Left renal pelvis (tissue), 4 donors: ENCODE measurements around the gene HYDIN. TPM values are rescaled to one million over a fixed set of nuclear protein-coding genes. Genes with fewer than 3 reads are reported as not detected.
"Not testable (repeated sequence)": the region's sequence is repeated elsewhere in the genome, so short reads cannot be mapped to it uniquely, and the experiment has no call there.

ENCODE experiments used
- DNase-seq, 4 donors: peaks; one replicate each; pipeline ENCODE4 v3.0.0-alpha.2; 2013; ENCODE audit warnings: low read depth in 4 of 4, low spot score in 3 of 4
- polyA plus RNA-seq, 4 donors: library from polyadenylated mRNA; unstranded; fragments of 120-200 nt; gene quantifications; one replicate each; pipeline ENCODE4 v1.2.1, GENCODE V29; 2013; ENCODE audit not compliant: insufficient read length in 4 of 4

The HYDIN gene
- polyA plus RNA-seq, 4 donors: 3.8 to 16.9 (median 11.8) TPM

DNA sequence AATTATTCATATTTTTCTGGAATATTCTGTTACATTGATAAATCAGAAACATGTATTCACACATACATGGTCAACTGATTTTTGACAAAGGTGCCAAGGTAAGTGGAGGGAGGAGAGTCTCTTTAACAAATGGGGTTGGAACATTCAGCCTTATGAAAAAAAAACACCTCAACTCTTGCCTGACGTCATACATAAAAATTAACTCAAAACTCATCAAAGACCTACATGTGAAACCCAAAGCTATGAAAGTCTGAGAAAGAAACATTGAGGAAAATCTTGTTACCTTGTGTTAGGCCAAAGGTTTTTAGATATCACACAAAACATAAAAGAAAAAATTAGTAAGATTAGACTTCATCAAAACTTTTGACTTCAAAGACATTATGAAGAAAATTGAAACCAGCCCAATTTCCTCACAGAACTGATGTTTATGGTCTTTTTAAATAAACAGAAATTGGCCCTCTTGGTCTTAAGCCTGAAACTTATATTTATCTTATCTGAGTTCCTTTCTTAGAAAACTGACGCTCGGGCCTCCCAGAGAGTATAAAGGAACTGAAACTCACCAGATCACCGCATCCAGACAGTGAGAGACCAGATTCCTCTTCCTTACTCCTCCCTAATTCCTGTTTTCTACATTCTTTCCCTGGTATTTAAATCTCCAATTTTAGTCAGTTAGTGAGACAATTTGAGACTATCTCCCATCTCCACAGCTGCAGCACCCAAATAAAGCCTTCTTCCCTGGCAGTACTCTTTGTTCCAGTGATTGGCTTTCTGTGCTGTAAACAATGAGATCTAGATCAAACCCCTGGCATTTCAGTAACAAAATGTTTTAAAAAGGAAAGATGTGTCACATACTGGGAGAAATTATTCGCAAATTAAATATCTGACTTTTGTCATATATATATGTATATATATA is 4.0 kb downstream of the HYDIN start:
- no peak for DNase-seq

DNA sequence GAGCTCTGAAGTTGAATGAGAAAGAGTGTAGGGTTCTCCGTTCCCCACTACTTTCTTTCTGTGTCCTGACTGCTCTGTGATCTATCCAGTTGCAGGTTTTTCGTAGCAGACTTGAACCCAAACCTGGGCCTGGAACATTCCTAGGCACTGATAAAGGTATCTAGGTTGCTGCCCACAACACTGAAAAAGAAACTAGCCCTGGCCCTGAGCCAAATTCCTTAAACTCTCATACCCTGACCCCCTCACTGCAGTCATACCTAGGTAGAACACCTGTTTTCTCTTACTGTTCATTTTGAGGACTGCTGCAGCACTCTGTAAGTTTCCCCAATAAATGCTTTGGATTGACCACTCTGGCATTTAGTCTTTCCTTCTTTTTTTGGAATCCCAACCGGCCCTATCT is 5.4 kb downstream of the HYDIN start:
- DNase-seq: no peak

DNA sequence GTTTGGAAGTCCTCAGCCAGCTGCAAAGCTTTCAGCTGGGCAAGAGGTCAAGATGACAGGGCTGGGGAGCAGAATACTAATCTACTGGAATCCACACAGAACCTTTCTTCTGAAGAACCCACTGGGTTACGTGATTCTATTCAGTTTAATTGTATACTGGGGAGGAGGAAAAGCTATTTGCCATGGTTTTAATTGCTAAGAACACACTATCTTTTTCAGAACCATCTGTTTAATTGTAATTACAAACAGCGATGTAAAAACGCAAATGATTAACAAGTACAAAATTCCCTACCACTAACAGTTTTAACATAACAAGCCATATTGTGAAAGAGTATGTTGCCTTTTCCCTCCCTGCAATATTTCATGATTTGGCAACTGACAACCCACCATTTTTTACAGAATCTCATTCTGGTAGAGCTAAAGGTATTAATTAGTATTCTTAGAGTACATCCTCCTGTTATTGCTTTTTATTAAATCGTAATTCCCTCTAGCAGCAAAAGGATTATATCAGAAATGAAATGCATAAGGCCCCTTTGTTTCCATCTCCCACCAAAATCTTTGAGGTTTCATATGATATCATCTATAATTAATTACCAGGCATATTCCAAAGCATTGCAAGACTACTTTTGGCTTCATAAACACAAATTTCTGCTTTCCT is 12.1 kb downstream of the HYDIN start:
- DNase-seq: no peak

DNA sequence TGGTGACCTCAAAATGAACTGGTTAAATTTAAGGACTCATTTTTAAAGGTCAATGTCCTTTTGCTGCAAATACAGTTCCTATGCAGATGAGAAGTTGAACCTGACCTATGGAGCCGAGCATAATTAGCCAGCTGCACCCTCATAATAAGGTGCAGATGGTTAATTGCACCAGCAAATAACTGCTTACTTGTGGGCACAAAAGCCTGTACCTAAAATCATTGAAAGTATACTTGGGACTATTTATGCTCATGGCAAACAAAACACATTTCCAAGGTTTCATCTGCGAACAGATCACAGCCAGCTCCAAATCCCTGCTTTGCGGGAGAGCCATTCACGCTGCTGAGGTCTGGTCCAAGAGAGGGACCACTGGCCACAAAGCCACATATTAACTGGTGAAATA is 13.0 kb downstream of the HYDIN start:
- DNase-seq: no peak

DNA sequence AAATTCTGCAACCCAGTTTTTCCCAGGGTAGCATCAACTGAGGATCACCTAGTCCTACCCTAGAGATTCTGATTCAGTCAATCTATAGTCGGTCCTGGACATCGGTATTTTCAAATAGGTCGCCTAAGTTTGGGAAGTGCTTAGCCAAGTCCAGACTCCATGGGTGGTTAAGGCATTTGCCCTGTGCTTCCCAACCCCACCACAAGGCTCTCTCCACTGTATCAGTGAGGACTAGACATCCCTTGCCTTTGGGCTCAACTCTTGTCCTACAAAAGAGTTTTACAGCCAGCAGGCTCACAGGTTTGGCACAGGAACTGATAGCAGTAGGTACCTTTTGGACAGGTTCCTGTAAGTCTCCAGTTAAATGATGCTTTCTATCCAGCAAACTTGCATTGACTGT is 13.8 kb downstream of the HYDIN start:
- DNase-seq: no peak

DNA sequence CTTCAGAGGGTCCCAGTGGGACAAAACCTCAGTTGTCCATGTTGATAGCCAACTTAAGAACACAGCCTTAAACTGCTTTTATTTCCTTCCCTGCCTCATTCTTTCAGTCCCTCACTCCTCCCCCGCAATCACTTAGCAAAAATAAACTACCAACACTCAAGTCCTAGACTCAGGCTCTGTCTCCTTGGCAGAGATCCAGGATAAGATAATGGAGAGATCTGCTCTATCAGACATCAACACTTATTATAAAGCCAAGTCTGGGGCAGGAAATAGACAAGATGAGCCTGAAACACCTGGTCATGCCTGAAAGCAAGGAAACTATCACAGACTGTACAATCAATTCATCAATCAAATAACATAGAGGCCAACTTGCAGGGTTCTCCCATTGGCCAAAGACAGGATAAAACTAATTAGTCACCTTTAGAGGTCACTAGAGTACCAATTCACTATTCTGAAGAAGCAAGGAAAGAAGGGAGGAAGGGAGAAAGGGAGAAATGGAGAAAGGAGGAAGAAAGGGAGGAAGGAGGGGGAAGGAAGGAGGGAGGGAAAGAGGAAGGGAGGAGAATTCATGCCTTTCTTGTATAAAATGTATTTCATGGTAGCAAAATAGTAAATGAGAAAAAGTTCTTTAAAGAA is 15.7 kb downstream of the HYDIN start:
- no peak for DNase-seq

DNA sequence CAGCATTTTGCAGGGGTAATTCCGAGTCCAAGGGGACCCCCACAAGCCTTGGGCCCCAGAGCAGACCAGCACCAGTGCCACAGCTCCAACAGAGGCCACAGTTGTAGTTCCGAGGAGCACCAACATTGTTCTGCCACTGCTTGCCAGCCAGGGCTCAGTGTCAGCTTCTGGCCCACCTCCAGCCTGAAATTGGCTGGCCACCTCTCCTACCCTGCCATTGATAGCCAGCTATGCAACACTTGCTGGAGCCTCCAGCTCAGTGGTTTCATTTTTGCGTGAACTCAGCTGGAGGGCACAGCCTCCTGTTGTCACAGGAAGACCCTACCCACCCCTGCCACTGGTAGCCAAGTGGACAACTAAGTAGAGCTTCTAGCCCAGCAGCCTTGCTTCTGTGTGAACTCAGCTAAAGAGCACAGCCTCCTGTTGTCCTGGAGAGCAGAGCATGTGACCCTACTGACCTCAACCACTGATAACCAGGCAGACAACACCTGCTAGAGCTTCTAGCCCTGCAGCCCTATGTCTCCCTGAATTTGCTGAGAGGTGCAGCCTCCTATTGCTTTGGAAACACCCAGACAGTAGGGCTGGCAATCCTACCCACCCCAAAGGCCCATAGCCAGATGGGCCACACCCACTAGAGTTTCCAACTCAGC is 24.9 kb downstream of the HYDIN start:
- no peak for DNase-seq

DNA sequence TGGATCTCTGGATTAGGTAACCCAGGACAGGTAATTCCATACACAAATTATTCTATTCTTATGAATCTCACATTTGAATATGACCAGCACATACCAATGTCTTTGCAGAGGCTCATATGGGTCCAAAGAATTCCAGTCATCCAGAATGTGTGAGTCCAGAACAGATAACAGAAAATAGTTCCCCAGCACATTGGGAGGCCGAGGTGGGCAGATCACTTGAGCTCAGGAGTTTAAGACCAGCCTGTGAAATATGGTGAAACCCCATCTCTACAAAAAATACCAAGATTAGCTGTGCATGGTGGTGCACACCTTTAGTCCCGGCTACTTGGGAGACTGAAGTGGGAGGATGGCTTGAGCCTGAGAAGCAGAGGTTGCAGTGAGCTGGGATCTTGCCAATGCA is 26.9 kb downstream of the HYDIN start:
- no peak for DNase-seq

DNA sequence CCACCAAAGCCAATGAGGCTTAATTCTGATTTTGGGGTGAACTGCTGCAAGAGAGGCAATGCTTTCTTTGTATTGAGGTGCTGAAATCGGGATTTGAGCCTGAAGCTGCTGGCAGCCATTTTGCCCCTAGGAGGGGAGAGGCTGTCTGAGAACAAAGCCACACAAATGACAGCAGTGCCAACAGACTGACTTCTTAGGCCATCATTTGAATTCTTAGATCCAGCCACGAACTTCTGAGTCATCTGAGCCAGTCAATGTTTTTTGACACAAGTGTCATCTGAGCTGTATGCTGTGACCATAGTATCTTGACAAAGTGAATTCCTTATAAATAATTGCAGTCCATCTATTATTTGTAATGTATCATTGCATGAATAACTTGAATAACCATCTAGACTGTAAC is 29.0 kb downstream of the HYDIN start:
- no peak for DNase-seq

DNA sequence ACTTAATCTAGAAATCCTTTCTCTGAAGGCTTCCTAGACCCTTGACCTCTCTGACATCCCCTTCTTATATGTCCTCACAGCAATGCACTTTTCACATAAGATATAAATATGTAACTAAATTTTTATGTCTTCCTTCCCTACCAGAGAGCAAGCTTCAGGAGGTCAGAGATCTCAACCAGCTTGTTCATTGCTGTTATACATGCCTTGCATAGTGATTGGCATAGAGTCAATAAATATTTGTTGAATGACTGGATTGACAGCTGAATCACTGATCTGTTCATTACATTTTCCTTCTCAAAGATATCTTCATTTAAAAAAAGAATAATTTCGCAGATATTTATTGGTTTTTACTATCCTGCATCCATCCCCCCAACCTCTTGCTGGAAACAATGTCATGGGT is 29.5 kb downstream of the HYDIN start:
- DNase-seq: no peak

DNA sequence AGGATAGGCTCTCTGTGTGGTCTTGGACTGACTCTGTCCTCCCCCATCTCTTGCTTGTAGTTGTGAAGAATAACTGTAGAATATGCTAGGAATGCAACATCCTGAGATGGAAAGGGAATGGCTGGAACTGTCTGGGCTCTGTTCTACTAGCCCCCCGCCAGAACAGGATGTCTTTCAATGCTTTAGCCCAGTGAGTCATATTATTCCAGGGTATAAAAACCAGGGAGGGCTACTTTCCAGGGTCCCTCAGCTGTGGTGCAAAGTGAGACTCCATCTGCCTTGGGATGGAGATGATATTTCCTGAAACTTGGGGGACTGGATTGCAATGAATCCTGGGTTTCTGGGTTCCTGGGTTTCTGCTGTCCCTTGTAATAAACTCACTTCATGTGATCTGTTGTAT is 32.1 kb downstream of the HYDIN start:
- no peak for DNase-seq

DNA sequence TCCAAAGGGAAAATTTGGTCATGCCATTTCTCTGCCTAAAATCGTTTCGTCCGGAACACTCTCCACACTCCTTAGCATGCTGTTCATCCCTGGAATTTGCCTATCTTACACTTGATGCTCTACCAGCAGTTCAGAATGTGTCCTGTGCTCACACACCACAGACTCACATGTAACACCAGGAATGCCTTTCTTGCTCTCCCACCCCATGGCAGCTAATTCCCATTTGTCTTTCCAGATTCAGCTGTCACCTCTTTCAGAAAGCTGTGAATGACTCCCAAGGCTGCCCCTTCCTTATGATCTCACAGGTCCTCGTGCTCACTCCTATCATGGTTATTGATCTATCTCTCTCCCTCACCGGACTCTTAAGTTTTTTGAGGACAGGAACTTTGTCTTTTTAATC is 38.1 kb downstream of the HYDIN start:
- DNase-seq: no peak

DNA sequence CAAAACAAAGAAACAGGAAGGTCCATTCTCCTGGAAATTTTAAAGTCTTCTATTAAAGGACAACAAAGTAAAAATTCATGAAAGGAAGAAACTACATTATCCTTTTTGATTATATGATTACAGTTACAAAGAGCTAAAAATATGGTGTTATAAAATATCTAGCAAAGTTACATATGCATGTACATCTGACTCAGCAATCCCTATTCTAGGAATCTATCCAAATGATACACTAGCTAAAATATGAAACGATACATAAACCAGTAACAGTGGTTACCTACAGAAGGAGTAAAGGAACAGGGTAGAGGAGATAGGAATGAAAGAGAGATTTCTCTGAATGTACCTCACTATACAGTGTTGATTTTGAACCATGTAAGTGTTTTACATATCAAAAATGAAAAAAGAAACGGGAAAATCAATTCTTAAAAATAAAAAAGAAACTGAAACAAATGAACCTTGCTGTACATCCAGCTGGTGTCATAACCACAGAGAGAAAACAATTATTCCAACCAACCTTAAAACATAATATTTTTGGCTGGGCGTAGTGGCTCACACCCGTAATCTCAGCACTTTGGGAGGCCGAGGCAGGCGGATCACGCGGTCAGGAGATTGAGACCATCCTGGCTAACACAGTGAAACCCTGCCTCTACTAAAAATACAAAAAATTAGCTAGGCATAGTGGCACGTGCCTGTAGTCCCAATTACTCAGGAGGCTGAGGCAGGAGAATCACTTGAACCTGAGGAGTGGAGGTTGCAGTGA is 41.4 kb downstream of the HYDIN start:
- DNase-seq: no peak

DNA sequence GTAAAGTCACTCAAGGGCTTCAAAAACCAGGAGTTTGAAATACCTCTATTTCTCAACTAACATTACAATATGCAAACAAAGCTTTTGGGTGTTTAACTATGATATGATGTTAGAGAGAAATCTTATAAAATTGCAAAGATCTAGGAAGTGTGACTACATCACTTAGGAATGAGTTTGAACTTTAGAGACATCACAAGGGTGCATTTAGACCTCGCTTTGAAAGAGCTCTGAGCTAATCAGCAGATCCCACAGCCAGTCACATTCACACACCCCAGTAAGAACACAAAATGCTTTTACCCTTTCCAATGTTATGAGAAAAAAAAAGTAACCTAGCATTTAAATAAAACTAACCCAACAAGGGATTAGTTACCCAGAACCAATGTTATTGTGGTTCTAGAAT is 45.2 kb downstream of the HYDIN start:
- no peak for DNase-seq

DNA sequence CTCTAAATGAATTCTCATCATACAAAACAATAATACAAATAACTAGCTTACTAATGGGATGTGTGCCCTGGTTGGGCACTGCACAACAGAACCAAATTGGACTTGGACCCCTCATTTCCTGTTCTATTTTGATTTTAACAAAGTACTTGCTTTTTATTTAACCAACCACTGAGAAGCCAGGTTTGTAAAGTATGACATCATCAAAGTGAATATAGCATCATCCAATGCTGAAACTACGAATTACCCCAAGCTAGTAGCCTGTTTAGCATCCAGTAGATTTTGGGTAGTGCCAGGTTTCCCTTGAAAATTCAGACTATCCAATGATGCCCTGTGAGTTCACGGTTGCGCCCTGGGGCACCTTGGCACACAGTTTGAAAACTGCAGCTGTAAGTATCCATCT is 51.0 kb downstream of the HYDIN start:
- DNase-seq: no peak

DNA sequence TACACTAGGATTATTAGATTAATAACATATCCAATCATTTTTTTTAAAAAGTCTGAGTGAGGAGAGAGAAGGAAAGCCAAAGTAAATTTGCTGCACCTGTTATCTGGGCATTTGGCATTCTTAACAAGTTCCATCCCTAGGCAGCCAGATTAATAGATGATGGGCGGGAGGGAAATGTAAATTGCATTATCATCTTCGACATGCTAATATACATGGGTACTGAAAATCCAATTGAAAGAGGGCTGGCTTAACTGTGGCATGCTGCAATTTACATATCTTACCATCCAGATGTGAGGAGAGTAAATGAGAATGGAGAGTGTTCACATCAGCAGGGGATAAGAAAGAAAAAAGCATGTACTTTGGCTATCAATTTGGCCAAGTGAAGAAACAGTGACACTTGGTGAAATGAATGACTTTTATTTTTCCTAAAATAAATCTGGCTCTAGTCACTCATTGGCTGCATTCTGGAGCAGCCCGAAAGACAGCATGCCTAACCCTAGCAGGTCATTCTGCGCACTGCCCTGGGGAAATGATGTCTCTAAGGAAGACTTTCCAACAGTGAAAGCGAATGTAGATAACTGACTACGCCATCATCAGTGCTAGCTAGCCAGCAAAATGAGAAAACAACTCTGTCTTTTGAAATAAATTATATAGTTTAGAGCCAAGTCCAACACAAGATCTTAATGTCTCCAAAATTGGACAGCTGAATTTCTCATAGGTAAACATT is 57.9 kb downstream of the HYDIN start:
- no peak for DNase-seq

DNA sequence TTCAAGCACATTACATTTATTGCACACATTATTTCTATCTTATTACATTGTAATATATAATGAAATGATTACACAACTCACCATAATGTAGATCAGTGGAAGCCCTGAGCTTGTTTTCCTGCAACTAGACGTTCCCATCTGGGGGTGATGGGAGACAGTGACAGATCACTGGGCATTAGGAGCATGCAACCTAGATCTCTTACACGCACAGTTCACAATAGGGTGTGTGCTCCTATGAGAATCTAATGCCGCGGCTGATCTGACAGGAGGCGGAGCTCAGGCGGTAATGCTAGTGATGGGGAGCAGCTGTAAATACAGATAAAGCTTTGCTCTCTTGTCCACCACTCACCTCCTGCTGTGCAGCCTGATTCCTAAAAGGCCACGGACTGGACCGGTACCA is 69.5 kb downstream of the HYDIN start:
- not testable (repeated sequence) for DNase-seq

DNA sequence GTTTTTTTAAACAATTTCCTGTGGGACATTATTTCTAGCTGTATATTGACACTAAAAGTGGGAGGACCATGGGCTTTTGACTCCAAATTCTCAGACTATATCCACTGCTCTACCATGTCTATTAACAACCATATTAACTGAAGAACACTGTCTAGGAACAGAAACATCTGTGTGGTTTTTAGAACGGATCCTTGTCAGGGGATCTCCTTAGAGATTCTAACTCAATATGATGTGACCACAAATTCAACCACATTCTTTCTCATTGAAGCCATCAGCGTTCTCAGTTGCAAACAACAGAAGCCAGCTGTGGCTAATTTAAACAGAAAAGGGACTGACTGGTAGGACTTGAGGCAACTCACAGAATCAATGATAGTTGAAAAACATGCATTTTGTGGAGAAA is 73.2 kb downstream of the HYDIN start:
- not testable (repeated sequence) for DNase-seq

DNA sequence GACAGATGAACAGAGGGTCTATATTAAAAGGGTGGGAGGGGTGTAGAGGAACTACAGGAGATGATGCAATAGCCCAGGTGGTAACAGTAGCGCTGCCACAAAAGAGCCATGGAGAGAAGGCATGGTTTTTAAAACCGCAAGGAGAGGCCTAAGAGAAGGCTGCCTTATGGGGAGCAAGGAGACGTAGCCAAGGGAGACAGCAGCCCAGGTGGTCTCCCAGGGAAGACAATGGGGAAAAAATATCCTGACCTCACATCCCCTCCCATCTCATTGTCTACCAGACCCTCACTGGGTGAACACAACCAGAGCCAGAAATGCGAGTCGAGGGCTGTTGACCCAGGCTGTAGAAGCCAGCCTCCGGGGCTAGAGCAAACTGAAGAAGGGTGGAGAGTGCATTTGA is 77.2 kb downstream of the HYDIN start:
- not testable (repeated sequence) for DNase-seq

DNA sequence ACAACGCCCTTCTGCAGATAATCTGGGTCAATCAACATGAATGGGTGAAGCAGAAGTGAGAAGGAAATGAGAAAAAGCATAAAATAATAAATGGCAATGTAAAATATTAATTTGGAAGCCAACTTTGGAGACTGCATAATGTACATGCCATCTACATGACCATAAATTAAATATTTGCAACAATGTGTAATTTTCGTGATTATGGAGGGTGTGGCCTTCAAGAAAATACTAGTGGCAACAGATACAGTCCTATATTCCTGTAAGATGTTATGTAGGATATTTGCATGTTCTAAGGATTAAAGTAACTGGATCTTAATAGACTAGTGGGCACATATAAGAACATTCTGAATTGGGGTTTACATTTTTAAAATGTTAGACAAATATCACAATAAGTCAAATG is 78.9 kb downstream of the HYDIN start:
- DNase-seq: not testable (repeated sequence)
